ENCODE results near the gene GRM1. TPM values are rescaled to one million over a fixed set of nuclear protein-coding genes. Genes with fewer than 3 reads are reported as not detected.

Gene GRM1
- total and polyA plus RNA-seq, 2 of the 4 experiments (the other 2 are of a cell fraction) = not detected

DNA sequence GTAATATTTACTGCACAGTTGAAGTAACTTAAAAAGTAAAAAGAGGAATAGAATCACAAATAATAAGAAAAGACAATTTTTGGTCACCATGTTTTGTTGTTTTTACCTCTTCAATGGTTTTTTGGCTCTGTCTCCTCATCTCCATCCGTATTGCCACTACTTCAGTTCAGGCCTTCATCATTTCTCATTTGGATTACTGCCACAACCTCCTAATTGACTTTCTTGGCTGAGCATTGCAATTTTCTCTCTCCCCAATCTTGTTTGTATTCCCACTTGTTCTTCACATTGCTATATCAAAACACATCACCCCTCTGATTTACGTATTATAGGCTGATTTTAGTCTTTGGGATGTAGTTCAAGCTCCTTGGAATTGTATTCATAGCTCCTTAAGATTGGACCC is 161.7 kb downstream of the GRM1 start:
- H3K4me1 ChIP-seq (ENCODE audit: control insufficient read depth, insufficient read depth, low read length) = no peaks in the 10 kb centered on the region
- H4K8ac ChIP-seq (ENCODE audit: low read depth in 2 of 2, low read length in 2 of 2) = no peak overlapping the region
- H3K9me1 ChIP-seq (ENCODE audit: insufficient read depth, low read length) = no peaks in the 10 kb centered on the region
- intact Hi-C loops (cut with micrococcal nuclease) = no loop called here
- no peak overlapping the region for H3K4me2 ChIP-seq (ENCODE audit: low read depth, low read length)
- dilution Hi-C loops (cut with HindIII; ENCODE audit: low sequenced_read_pairs, unreplicated experiment) = no loop called here
- no peaks in the 10 kb centered on the region for H4K20me1 ChIP-seq (ENCODE audit: insufficient read depth, low read length)
- WGBS, 2 experiments (ENCODE audit: extremely low coverage in 2 of 2, insufficient read length in 1 of 2) = 17% methylated on average over 1 of the region's 2 CpGs; no CpG with 5 or more reads in 1 of the 2 experiments
- H3K23ac ChIP-seq (ENCODE audit: low read depth, low read length) = no peak overlapping the region
- no peaks in the 10 kb centered on the region for H3K36me3 ChIP-seq (ENCODE audit: control insufficient read depth, insufficient read depth, low read length)
- in situ Hi-C loops (cut with MboI; ENCODE audit: low sequenced_read_pairs) = no loop called here
- no peaks in the 10 kb centered on the region for H3K27me3 ChIP-seq (ENCODE audit: control insufficient read depth, insufficient read depth, low read length)
- no peak overlapping the region for H4K91ac ChIP-seq (ENCODE audit: insufficient read depth, low read depth, low read length)
- H3K9me3 ChIP-seq (ENCODE audit: control insufficient read depth, insufficient read depth, low read length) = no peaks in the 10 kb centered on the region; the same call in 1 of the 2 replicates
- ChIA-PET CTCF (no interaction called here), POLR2A (ENCODE audit: unreplicated experiment) (no interaction called here)
- BruUV-seq (replicated peaks) = no TSS peak
- no peak overlapping the region for H2AFZ ChIP-seq (replicated peaks; ENCODE audit: low read length, poor library complexity)
- H2BK20ac ChIP-seq (ENCODE audit: low read depth, low read length) = no peak overlapping the region
- H3K4me3 ChIP-seq (ENCODE audit: insufficient read depth, low read depth, low read length) = no peak overlapping the region
- no peak overlapping the region for H2BK5ac ChIP-seq (ENCODE audit: low read depth, low read length, poor library complexity, severe bottlenecking)
- no peak overlapping the region for H2BK15ac ChIP-seq (ENCODE audit: low read depth, low read length)
- H3K4ac ChIP-seq (ENCODE audit: low read depth, low read length) = no peak overlapping the region
- no peak overlapping the region for H3K56ac ChIP-seq (ENCODE audit: extremely low read depth, insufficient read depth, low read length)
- H3K18ac ChIP-seq (ENCODE audit: low read depth, low read length) = no peak overlapping the region
- no peaks in the 10 kb centered on the region for H3K79me1 ChIP-seq (ENCODE audit: low read depth in 1 of 2, low read length in 2 of 2)
- no peak overlapping the region for H2AK5ac ChIP-seq (ENCODE audit: low read depth, low read length)
- H2BK120ac ChIP-seq (ENCODE audit: low read depth, low read length) = no peak overlapping the region
- H3K9ac ChIP-seq (ENCODE audit: low read depth, low read length) = no peak overlapping the region
- no peak overlapping the region for H3K27ac ChIP-seq (ENCODE audit: insufficient read depth, low read length)
- no peak overlapping the region for H3K14ac ChIP-seq (replicated peaks; ENCODE audit: low read depth, low read length)
- TF ChIP-seq RCOR1 (IDR thresholded peaks at IDR 0.05; ENCODE audit: insufficient replicate concordance, low read length) (no peak), CHD1 (IDR thresholded peaks at IDR 0.05; ENCODE audit: low read depth, low read length) (no peak), MXI1 (IDR thresholded peaks at IDR 0.05; ENCODE audit: borderline replicate concordance, low read depth, low read length) (no peak), RFX5 (IDR thresholded peaks at IDR 0.05; ENCODE audit: low read depth, low read length) (no peak), RAD21 (IDR thresholded peaks at IDR 0.05; ENCODE audit: low read length) (no peak), CEBPB (IDR thresholded peaks at IDR 0.05; ENCODE audit: low read depth, low read length) (no peak)
- TF ChIP-seq, protein P1, sequence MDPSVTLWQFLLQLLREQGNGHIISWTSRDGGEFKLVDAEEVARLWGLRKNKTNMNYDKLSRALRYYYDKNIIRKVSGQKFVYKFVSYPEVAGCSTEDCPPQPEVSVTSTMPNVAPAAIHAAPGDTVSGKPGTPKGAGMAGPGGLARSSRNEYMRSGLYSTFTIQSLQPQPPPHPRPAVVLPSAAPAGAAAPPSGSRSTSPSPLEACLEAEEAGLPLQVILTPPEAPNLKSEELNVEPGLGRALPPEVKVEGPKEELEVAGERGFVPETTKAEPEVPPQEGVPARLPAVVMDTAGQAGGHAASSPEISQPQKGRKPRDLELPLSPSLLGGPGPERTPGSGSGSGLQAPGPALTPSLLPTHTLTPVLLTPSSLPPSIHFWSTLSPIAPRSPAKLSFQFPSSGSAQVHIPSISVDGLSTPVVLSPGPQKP (IDR thresholded peaks at IDR 0.05; ENCODE audit: borderline replicate concordance, low read depth, low read length) = no peak
- TF ChIP-seq, protein P2, sequence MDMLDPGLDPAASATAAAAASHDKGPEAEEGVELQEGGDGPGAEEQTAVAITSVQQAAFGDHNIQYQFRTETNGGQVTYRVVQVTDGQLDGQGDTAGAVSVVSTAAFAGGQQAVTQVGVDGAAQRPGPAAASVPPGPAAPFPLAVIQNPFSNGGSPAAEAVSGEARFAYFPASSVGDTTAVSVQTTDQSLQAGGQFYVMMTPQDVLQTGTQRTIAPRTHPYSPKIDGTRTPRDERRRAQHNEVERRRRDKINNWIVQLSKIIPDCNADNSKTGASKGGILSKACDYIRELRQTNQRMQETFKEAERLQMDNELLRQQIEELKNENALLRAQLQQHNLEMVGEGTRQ (IDR thresholded peaks at IDR 0.05; ENCODE audit: low read depth, low read length) = no peak
- DNase-seq (no peak), ATAC-seq (ENCODE audit: low read depth) (no peak)
- H4K5ac ChIP-seq (ENCODE audit: low read depth, low read length) = no peak overlapping the region
- H2AK9ac ChIP-seq (replicated peaks; ENCODE audit: low read depth, low read length, poor library complexity) = no peak overlapping the region

All from IMR-90 (cell line).